Osteoblast (primary cell): ENCODE measurements around the gene MEOX2. TPM values are rescaled to one million over a fixed set of nuclear protein-coding genes. Genes with fewer than 3 reads are reported as not detected.

Source experiments
- DNase-seq: peaks from one replicate; pipeline ENCODE4 v3.0.0; 2011; ENCODE audit warnings: low spot score, mixed read lengths; ENCODE audit not compliant: insufficient read length; ENCODE audit errors: missing footprints
- H2AFZ ChIP-seq: 2 replicates; pipeline ENCODE4 v1.6.0; 2011; ENCODE audit warnings: mild to moderate bottlenecking, low read length
- H3K27ac ChIP-seq: 2 replicates; pipeline ENCODE4 v1.5.1; 2011; ENCODE audit warnings: mild to moderate bottlenecking, low read depth, low read length, moderate library complexity
- H3K27me3 ChIP-seq: 2 replicates; pipeline ENCODE4 v1.6.0; 2012; ENCODE audit warnings: mild to moderate bottlenecking, control low read depth, inconsistent platforms, low read length, moderate library complexity; ENCODE audit not compliant: insufficient read depth
- H3K36me3 ChIP-seq: 2 replicates; pipeline ENCODE4 v1.5.1; 2011; ENCODE audit warnings: mild to moderate bottlenecking, low read length, control low read depth, moderate library complexity; ENCODE audit not compliant: insufficient read depth
- H3K4me1 ChIP-seq: 2 replicates; pipeline ENCODE4 v1.5.1; 2011; ENCODE audit warnings: mild to moderate bottlenecking, low read length, control low read depth, moderate library complexity; ENCODE audit not compliant: insufficient read depth
- H3K4me2 ChIP-seq: 2 replicates; pipeline ENCODE4 v1.6.0; 2011; ENCODE audit warnings: mild to moderate bottlenecking, low read length; ENCODE audit not compliant: insufficient read depth
- H3K4me3 ChIP-seq: fragments of 200-600 bp; sonication (generic); 3 replicates; pipeline ENCODE4 v1.5.1; 2012; ENCODE audit warnings: mild to moderate bottlenecking, low read length, inconsistent platforms; ENCODE audit not compliant: insufficient read depth
- H3K79me2 ChIP-seq: 2 replicates; pipeline ENCODE4 v1.6.0; 2012; ENCODE audit warnings: mild to moderate bottlenecking, low read length, control low read depth, inconsistent platforms; ENCODE audit not compliant: insufficient read depth
- H3K9me3 ChIP-seq: 2 replicates; pipeline ENCODE4 v1.5.1; 2011; ENCODE audit warnings: low read depth, low read length, control low read depth
- H4K20me1 ChIP-seq: 2 replicates; pipeline ENCODE4 v1.6.0; 2012; ENCODE audit warnings: mild to moderate bottlenecking, low read length, control low read depth; ENCODE audit not compliant: insufficient read depth
- total RNA-seq: library from RNA; depleted of rRNA; stranded (reverse); fragments of >200 nt; gene quantifications from 2 replicates; pipeline ENCODE4 v1.2.3, GENCODE V29; 2012
- TF ChIP-seq, protein P1 (sequence below): IDR thresholded peaks from 2 replicates; pipeline ENCODE4 v1.5.1; 2011; ENCODE audit warnings: mild to moderate bottlenecking, low read depth, low read length, moderate library complexity; ENCODE audit errors: extremely low read depth

The MEOX2 gene
- 3.8 and 4.7 TPM in 2 replicates for total RNA-seq

DNA sequence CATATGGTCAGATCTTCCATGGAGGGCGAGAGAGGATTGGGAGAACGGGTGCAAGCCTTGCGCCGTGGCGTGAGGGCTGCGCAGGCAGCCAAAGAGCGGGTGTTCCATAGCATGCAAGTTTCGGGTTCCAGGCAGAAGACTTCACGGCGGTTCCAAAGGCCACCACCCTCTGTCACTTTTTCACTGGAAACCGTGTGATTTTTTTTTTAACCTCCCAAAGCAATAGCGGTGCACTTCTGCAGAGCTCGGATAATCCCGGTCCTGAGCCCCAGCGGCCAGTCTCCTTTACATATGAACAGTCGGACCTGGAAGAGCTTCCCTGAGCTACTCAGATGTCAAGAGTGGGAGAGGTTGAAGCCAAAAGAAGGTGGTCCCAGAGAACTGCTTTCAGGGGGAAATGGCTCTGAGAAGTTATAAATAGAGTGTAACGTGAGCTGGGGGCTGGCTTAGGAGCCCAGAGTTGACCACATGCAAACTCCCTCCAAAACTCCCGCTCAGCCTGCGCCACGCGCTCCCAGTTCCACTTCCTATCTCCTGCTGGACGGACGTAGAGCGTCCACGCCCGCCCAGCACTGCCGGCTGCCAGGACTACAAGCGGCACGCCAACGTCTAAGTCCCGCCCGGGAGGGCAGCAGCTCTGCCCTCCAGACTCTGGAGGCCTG lies at the start of gene MEOX2:
Gene MEOX2 (minus strand): TSS at position 389 of the 662 bp plus-strand sequence. CDS start 281 bp downstream, at position 108.
- Histone ChIP-seq H2AFZ (peak within 1 kb of the TSS; percentile 89), H3K27me3 (peaks cover 10% of the 10 kb centered on the region), H3K4me3 (peak within 1 kb of the TSS; percentile 81), H3K36me3 (no peaks in the 10 kb centered on the region), H4K20me1 (no peaks in the 10 kb centered on the region), H3K9me3 (no peaks in the 10 kb centered on the region), H3K79me2 (peaks cover 9% of the 10 kb centered on the region), H3K27ac (peak within 1 kb of the TSS; percentile 83), H3K4me1 (peaks cover 10% of the 10 kb centered on the region), H3K4me2 (peak within 1 kb of the TSS; percentile 95)
- TF ChIP-seq, protein P1, sequence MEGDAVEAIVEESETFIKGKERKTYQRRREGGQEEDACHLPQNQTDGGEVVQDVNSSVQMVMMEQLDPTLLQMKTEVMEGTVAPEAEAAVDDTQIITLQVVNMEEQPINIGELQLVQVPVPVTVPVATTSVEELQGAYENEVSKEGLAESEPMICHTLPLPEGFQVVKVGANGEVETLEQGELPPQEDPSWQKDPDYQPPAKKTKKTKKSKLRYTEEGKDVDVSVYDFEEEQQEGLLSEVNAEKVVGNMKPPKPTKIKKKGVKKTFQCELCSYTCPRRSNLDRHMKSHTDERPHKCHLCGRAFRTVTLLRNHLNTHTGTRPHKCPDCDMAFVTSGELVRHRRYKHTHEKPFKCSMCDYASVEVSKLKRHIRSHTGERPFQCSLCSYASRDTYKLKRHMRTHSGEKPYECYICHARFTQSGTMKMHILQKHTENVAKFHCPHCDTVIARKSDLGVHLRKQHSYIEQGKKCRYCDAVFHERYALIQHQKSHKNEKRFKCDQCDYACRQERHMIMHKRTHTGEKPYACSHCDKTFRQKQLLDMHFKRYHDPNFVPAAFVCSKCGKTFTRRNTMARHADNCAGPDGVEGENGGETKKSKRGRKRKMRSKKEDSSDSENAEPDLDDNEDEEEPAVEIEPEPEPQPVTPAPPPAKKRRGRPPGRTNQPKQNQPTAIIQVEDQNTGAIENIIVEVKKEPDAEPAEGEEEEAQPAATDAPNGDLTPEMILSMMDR: no peak
- DNase-seq: peak; percentile 92

GRCh38 chr7:15729746-15730145 lies 43.3 kb upstream of the MEOX2 start:
- Histone ChIP-seq H3K9me3 (no peaks in the 10 kb centered on the region), H3K4me2 (no peak overlapping the region), H3K4me1 (no peaks in the 10 kb centered on the region), H2AFZ (peak overlapping the region; percentile 20), H3K36me3 (no peaks in the 10 kb centered on the region), H3K27ac (no peak overlapping the region), H3K4me3 (no peak overlapping the region), H3K79me2 (no peaks in the 10 kb centered on the region), H4K20me1 (no peaks in the 10 kb centered on the region), H3K27me3 (no peaks in the 10 kb centered on the region)
- no peak for DNase-seq
- TF ChIP-seq, protein P1: no peak

DNA sequence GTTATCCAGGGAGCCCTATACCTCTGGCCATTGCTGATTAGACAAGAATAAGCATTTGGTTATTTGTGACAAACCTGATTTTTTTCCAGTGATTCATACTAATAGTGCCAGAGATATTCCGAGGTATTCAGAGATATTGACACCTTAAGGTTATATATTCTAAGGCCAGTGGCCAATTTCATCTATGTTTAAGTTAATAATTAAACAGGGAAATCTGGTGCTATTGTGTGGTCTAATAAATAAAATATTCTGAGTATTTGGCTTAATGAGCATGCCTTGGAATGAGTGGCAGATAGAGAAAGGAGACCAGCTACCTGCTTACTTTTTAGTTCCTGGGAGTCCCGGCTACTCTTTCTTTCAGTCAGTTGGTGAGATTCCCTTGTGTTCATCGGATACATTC lies 38.6 kb upstream of the MEOX2 start:
- Histone ChIP-seq H3K4me1 (peaks cover 9% of the 10 kb centered on the region), H3K27me3 (no peaks in the 10 kb centered on the region), H2AFZ (no peak overlapping the region), H3K4me2 (no peak overlapping the region), H4K20me1 (no peaks in the 10 kb centered on the region), H3K4me3 (no peak overlapping the region), H3K36me3 (no peaks in the 10 kb centered on the region), H3K79me2 (no peaks in the 10 kb centered on the region), H3K27ac (no peak overlapping the region), H3K9me3 (no peaks in the 10 kb centered on the region)
- TF ChIP-seq, protein P1: no peak
- DNase-seq: no peak

GRCh38 chr7:15723841-15724240 lies 37.4 kb upstream of the MEOX2 start:
- no peaks in the 10 kb centered on the region for H3K36me3 ChIP-seq
- no peak overlapping the region for H2AFZ ChIP-seq
- no peak for DNase-seq
- H3K4me1 ChIP-seq: peaks cover 9% of the 10 kb centered on the region
- no peaks in the 10 kb centered on the region for H3K9me3 ChIP-seq
- H3K4me3 ChIP-seq: no peak overlapping the region
- H4K20me1 ChIP-seq: no peaks in the 10 kb centered on the region
- H3K4me2 ChIP-seq: no peak overlapping the region
- no peak overlapping the region for H3K27ac ChIP-seq
- H3K79me2 ChIP-seq: no peaks in the 10 kb centered on the region
- TF ChIP-seq, protein P1: no peak
- no peaks in the 10 kb centered on the region for H3K27me3 ChIP-seq
